IMR-90 (cell line): ENCODE measurements around the gene DIP2B. TPM values are rescaled to one million over a fixed set of nuclear protein-coding genes. Genes with fewer than 3 reads are reported as not detected.

Experiments used
- ATAC-seq: fragments of 200-7000 bp; cut with Tn5 transposase; 2 replicates; pipeline ENCODE4 v1.9.1; 2020; ENCODE audit warnings: low read depth, mild to moderate bottlenecking, moderate library complexity
- BruUV-seq: library from RNA; stranded (reverse); fragments of 400-500 nt; replicated peaks from 2 replicates; lab custom pipeline; 2021; lab: Mats Ljungman, UMichigan
- CTCF ChIA-PET: fragments of 300-600 bp; formaldehyde crosslinking; extraction: SDS; loops from one replicate; lab custom pipeline; 2021; ENCODE audit warnings: antibody characterized with exemption; lab: Yijun Ruan, JAX
- POLR2A ChIA-PET: fragments of 300-600 bp; sonication (Branson Sonifier 250); formaldehyde crosslinking; loops from one replicate; lab custom pipeline; 2022; ENCODE audit warnings: antibody characterized with exemption; ENCODE audit not compliant: unreplicated experiment; lab: Charles Lee
- DNase-seq: peaks from one replicate; pipeline ENCODE4 v3.0.0; 2013
- H2AFZ ChIP-seq: replicated peaks from 2 replicates; pipeline ENCODE3; 2013; ENCODE audit warnings: low read length, mild to moderate bottlenecking; ENCODE audit not compliant: poor library complexity
- H2AK5ac ChIP-seq: 2 replicates; pipeline ENCODE4 v1.6.1; 2013; ENCODE audit warnings: low read depth, low read length, inconsistent platforms
- H2AK9ac ChIP-seq: replicated peaks from 2 replicates; pipeline ENCODE3; 2013; ENCODE audit warnings: mild to moderate bottlenecking, low read depth, low read length, moderate library complexity; ENCODE audit not compliant: poor library complexity
- H2BK120ac ChIP-seq: 2 replicates; pipeline ENCODE4 v1.6.1; 2013; ENCODE audit warnings: low read depth, low read length, inconsistent platforms
- H2BK15ac ChIP-seq: 3 replicates; pipeline ENCODE4 v1.6.1; 2013; ENCODE audit warnings: low read depth, low read length, inconsistent platforms
- H2BK20ac ChIP-seq: 2 replicates; pipeline ENCODE4 v1.6.1; 2013; ENCODE audit warnings: low read depth, mild to moderate bottlenecking, inconsistent platforms, low read length, moderate library complexity
- H2BK5ac ChIP-seq: 2 replicates; pipeline ENCODE4 v1.6.1; 2013; ENCODE audit warnings: mild to moderate bottlenecking, low read depth, low read length, inconsistent platforms; ENCODE audit not compliant: poor library complexity, severe bottlenecking
- H3K14ac ChIP-seq: replicated peaks from 2 replicates; pipeline ENCODE4 v1.6.1; 2013; ENCODE audit warnings: low read depth, low read length, inconsistent platforms
- H3K18ac ChIP-seq: 2 replicates; pipeline ENCODE4 v1.6.1; 2013; ENCODE audit warnings: low read depth, low read length, control low read depth
- H3K23ac ChIP-seq: 2 replicates; pipeline ENCODE4 v1.6.1; 2013; ENCODE audit warnings: low read depth, low read length, inconsistent platforms
- H3K27ac ChIP-seq: 2 replicates; pipeline ENCODE4 v1.5.1; 2013; ENCODE audit warnings: mild to moderate bottlenecking, control low read depth, low read length; ENCODE audit not compliant: insufficient read depth
- H3K27me3 ChIP-seq: 2 replicates; pipeline ENCODE4 v1.6.1; 2013; ENCODE audit warnings: low read length; ENCODE audit not compliant: control insufficient read depth, insufficient read depth
- H3K36me3 ChIP-seq: 2 replicates; pipeline ENCODE4 v1.6.1; 2013; ENCODE audit warnings: low read length, mixed read lengths; ENCODE audit not compliant: control insufficient read depth, insufficient read depth
- H3K4ac ChIP-seq: 2 replicates; pipeline ENCODE4 v1.6.1; 2013; ENCODE audit warnings: low read depth, low read length, inconsistent platforms
- H3K4me1 ChIP-seq: 2 replicates; pipeline ENCODE4 v1.6.1; 2013; ENCODE audit warnings: low read length, mixed read lengths; ENCODE audit not compliant: control insufficient read depth, insufficient read depth
- H3K4me2 ChIP-seq: 2 replicates; pipeline ENCODE4 v1.6.1; 2013; ENCODE audit warnings: low read depth, mild to moderate bottlenecking, control low read depth, low read length, moderate library complexity
- H3K4me3 ChIP-seq: 2 replicates; pipeline ENCODE4 v1.5.1; 2013; ENCODE audit warnings: low read depth, mild to moderate bottlenecking, control low read depth, low read length, moderate library complexity; ENCODE audit not compliant: insufficient read depth
- H3K56ac ChIP-seq: 2 replicates; pipeline ENCODE4 v1.6.1; 2013; ENCODE audit warnings: low read length, inconsistent platforms; ENCODE audit not compliant: insufficient read depth; ENCODE audit errors: extremely low read depth
- H3K79me1 ChIP-seq, 2 experiments: 2 replicates each; pipeline ENCODE4 v1.6.1; 2013; ENCODE audit warnings: low read length in 2 of 2, inconsistent platforms in 1 of 2, low read depth in 1 of 2
- H3K9ac ChIP-seq: 2 replicates; pipeline ENCODE4 v1.6.1; 2013; ENCODE audit warnings: low read depth, low read length, control low read depth
- H3K9me1 ChIP-seq: 2 replicates; pipeline ENCODE4 v1.6.1; 2013; ENCODE audit warnings: low read length, inconsistent platforms; ENCODE audit not compliant: insufficient read depth
- H3K9me3 ChIP-seq: 2 replicates; pipeline ENCODE4 v1.6.1; 2013; ENCODE audit warnings: low read length; ENCODE audit not compliant: control insufficient read depth, insufficient read depth
- H4K20me1 ChIP-seq: 2 replicates; pipeline ENCODE4 v1.6.1; 2013; ENCODE audit warnings: low read length, inconsistent platforms; ENCODE audit not compliant: insufficient read depth
- H4K5ac ChIP-seq: 2 replicates; pipeline ENCODE4 v1.6.1; 2013; ENCODE audit warnings: mild to moderate bottlenecking, low read depth, low read length, control low read depth
- H4K8ac ChIP-seq, 2 experiments: 2 replicates each; pipeline ENCODE4 v1.6.1; 2013; ENCODE audit warnings: low read depth in 2 of 2, low read length in 2 of 2, control low read depth in 1 of 2, inconsistent platforms in 1 of 2
- H4K91ac ChIP-seq: 2 replicates; pipeline ENCODE4 v1.6.1; 2013; ENCODE audit warnings: low read depth, low read length, inconsistent platforms; ENCODE audit not compliant: insufficient read depth
- BHLHE40 ChIP-seq: fragments of 150-350 bp; IDR thresholded peaks from 2 replicates; pipeline ENCODE4 v1.6.1; 2016; ENCODE audit warnings: mild to moderate bottlenecking, low read depth, low read length
- CEBPB ChIP-seq: IDR thresholded peaks from 2 replicates; pipeline ENCODE4 v1.6.1; 2012; ENCODE audit warnings: low read depth, low read length, improper control_type of control experiment
- CTCF ChIP-seq: conservative IDR thresholded peaks from 2 replicates; pipeline ENCODE4 v1.5.1; 2012; ENCODE audit warnings: mild to moderate bottlenecking, low read depth, low read length, improper control_type of control experiment
- ELK1 ChIP-seq: fragments of 150-350 bp; IDR thresholded peaks from 2 replicates; pipeline ENCODE4 v1.6.1; 2016; ENCODE audit warnings: low read depth, mild to moderate bottlenecking, low read length, moderate library complexity, borderline replicate concordance
- MAFK ChIP-seq: IDR thresholded peaks from 2 replicates; pipeline ENCODE4 v1.6.1; 2012; ENCODE audit warnings: low read depth, low read length, improper control_type of control experiment
- MAZ ChIP-seq: IDR thresholded peaks from 2 replicates; pipeline ENCODE4 v1.6.1; 2012; ENCODE audit warnings: low read depth, mild to moderate bottlenecking, low read length, improper control_type of control experiment, moderate library complexity, borderline replicate concordance
- MXI1 ChIP-seq: IDR thresholded peaks from 2 replicates; pipeline ENCODE4 v1.6.1; 2012; ENCODE audit warnings: low read depth, mild to moderate bottlenecking, low read length, moderate library complexity, borderline replicate concordance
- NFE2L2 ChIP-seq: fragments of 150-350 bp; IDR thresholded peaks from 2 replicates; pipeline ENCODE4 v1.6.1; 2016; ENCODE audit warnings: low read depth, mild to moderate bottlenecking, low read length
- POLR2A ChIP-seq: IDR thresholded peaks from 2 replicates; pipeline ENCODE4 v1.6.1; 2012; ENCODE audit warnings: mild to moderate bottlenecking, low read depth, low read length
- RAD21 ChIP-seq: IDR thresholded peaks from 2 replicates; pipeline ENCODE4 v1.6.1; 2012; ENCODE audit warnings: low read length, improper control_type of control experiment
- RCOR1 ChIP-seq: IDR thresholded peaks from 2 replicates; pipeline ENCODE4 v1.6.1; 2012; ENCODE audit warnings: mild to moderate bottlenecking, low read length, improper control_type of control experiment; ENCODE audit not compliant: insufficient replicate concordance
- RFX5 ChIP-seq: IDR thresholded peaks from 2 replicates; pipeline ENCODE4 v1.8.0; 2012; ENCODE audit warnings: low read depth, mild to moderate bottlenecking, low read length, moderate library complexity
- SMC3 ChIP-seq: fragments of 150-350 bp; IDR thresholded peaks from 2 replicates; pipeline ENCODE4 v1.6.1; 2016; ENCODE audit warnings: low read depth, mild to moderate bottlenecking, antibody characterized with exemption, low read length, moderate library complexity
- USF2 ChIP-seq: fragments of 150-350 bp; IDR thresholded peaks from 2 replicates; pipeline ENCODE4 v1.6.1; 2017; ENCODE audit warnings: mild to moderate bottlenecking, antibody characterized with exemption, low read length, low read depth
- WGBS, 2 experiments: methylation state at CpG; one replicate each; pipeline versions ENCODE4 v1.1.5 to v1.1.7; 2013; ENCODE audit warnings: missing lambda C conversion rate in 2 of 2; ENCODE audit not compliant: insufficient read length in 1 of 2; ENCODE audit errors: extremely low coverage in 2 of 2; 5-methylcytosine and 5-hydroxymethylcytosine counted together
- dilution Hi-C: fragments of 300-500 bp; cut with HindIII; formaldehyde crosslinking; loops from one replicate; pipeline ENCODE4 v1.14.3; 2018; ENCODE audit warnings: low sequenced_read_pairs; ENCODE audit not compliant: unreplicated experiment
- in situ Hi-C: fragments of 300-500 bp; cut with MboI; formaldehyde crosslinking; loops from 3 replicates; pipeline ENCODE4 v1.14.3; 2019; ENCODE audit warnings: low sequenced_read_pairs, inconsistent platforms, mixed read lengths
- intact Hi-C: fragments of 100-400 bp; cut with micrococcal nuclease; formaldehyde crosslinking; loops from 2 replicates; pipeline ENCODE4 v1.10.0; 2022
- polyA plus RNA-seq, 3 experiments: library from polyadenylated mRNA; depleted of rRNA; stranded (reverse); fragments of >200 nt; gene quantifications; 2 replicates each; pipeline ENCODE4 v1.2.3, GENCODE V29; 2012; ENCODE audit warnings: low replicate concordance in 1 of 3
- total RNA-seq: library from RNA; depleted of rRNA; stranded (reverse); fragments of >200 nt; gene quantifications from 2 replicates; pipeline ENCODE4 v1.2.3, GENCODE V29; 2012

Gene DIP2B
- total and polyA plus RNA-seq, 2 of the 4 experiments (the other 2 are of a cell fraction): 7.7 to 12.9 TPM

- CTCF ChIA-PET: no interaction called here
- no TSS peak for BruUV-seq
- TF ChIP-seq ELK1 (no peak), USF2 (no peak), CEBPB (no peak), RCOR1 (no peak), BHLHE40 (no peak), MXI1 (no peak), NFE2L2 (no peak), CTCF (no peak), MAZ (no peak), RAD21 (no peak), MAFK (no peak), SMC3 (no peak), POLR2A (no peak), RFX5 (no peak)
These were observed 70.0 kb downstream of the DIP2B start for GRCh38 chr12:50574601-50575348.

More at GRCh38 chr12:50574601-50575348, 70.0 kb downstream of the DIP2B start:
- Histone ChIP-seq H2BK20ac (peak overlapping the region; percentile 42; the same call in 1 of the 2 replicates), H4K8ac (peak overlapping the region in 1 of 2 experiments; percentile 53; a peak in 1 of 4 replicates), H2AK9ac (no peak overlapping the region), H3K4me1 (peaks cover 20% of the 10 kb centered on the region), H3K27me3 (no peaks in the 10 kb centered on the region), H3K27ac (peak overlapping the region; percentile 69; the same call in 1 of the 2 replicates), H2BK5ac (peak overlapping the region; percentile 62), H2AFZ (no peak overlapping the region), H3K9ac (no peak overlapping the region), H3K4ac (peak overlapping the region; percentile 32), H2AK5ac (peak overlapping the region; percentile 46; the same call in 1 of the 2 replicates), H3K9me1 (peaks cover 16% of the 10 kb centered on the region), H3K79me1 (peaks cover 27 to 58% of the 10 kb centered on the region in 2 experiments), H2BK15ac (peak overlapping the region; percentile 2; the same call in 2 of the 3 replicates), H3K36me3 (no peaks in the 10 kb centered on the region), H3K18ac (peak overlapping the region; percentile 24; the same call in 1 of the 2 replicates), H2BK120ac (peak overlapping the region; percentile 33; the same call in 1 of the 2 replicates), H3K14ac (peak overlapping the region; percentile 39), H4K20me1 (peaks cover 24% of the 10 kb centered on the region; the same call in 1 of the 2 replicates), H3K56ac (no peak overlapping the region; the same call in 1 of the 2 replicates), H4K91ac (peak overlapping the region; percentile 43), H3K4me3 (no peak overlapping the region), H3K23ac (peak overlapping the region; percentile 62; the same call in 1 of the 2 replicates), H4K5ac (no peak overlapping the region), H3K4me2 (peak overlapping the region; percentile 60), H3K9me3 (no peaks in the 10 kb centered on the region)
- intact Hi-C loops (loop anchor here (2.0 to 5.0 kb wide), 4 partner anchors 48 to 164 kb away; no protein-coding TSS in a partner anchor), dilution Hi-C loops (no loop called here), in situ Hi-C loops (no loop called here)
- 18% methylated on average over 2 of the region's 5 CpGs; no CpG with 5 or more reads in 1 of the 2 experiments for WGBS, 2 experiments
- POLR2A ChIA-PET: no interaction called here
- DNase-seq: peak; percentile 32
- ATAC-seq: peak; percentile 30
